Neural progenitor cell (in vitro differentiated cells): ENCODE results near the gene ERC2. TPM values are rescaled to one million over a fixed set of nuclear protein-coding genes. Genes with fewer than 3 reads are reported as not detected.
A peak's percentile ranks its signal among the peaks of the same experiment; 100 is the strongest.

ENCODE experiments used
- DNase-seq: peaks from one replicate; pipeline ENCODE4 v3.0.0-alpha.2; 2016; ENCODE audit warnings: low spot score
- H2AFZ ChIP-seq: fragments of 200-600 bp; sonication (generic); replicated peaks from 2 replicates; pipeline ENCODE4 v1.6.1; 2016; ENCODE audit warnings: antibody characterized with exemption
- H3F3A ChIP-seq: fragments of 200-600 bp; sonication (generic); 2 replicates; pipeline ENCODE4 v1.6.1; 2016; ENCODE audit warnings: antibody characterized with exemption, low read depth
- H3K27ac ChIP-seq: fragments of 200-600 bp; sonication (generic); 2 replicates; pipeline ENCODE4 v1.5.1; 2016; ENCODE audit warnings: mild to moderate bottlenecking
- H3K27me3 ChIP-seq: fragments of 200-600 bp; sonication (generic); 2 replicates; pipeline ENCODE4 v1.6.1; 2016; ENCODE audit warnings: mild to moderate bottlenecking, moderate library complexity
- H3K36me3 ChIP-seq: fragments of 200-600 bp; sonication (generic); 2 replicates; pipeline ENCODE4 v1.5.1; 2016
- H3K4me1 ChIP-seq: fragments of 200-600 bp; sonication (generic); 2 replicates; pipeline ENCODE4 v1.6.1; 2016; ENCODE audit warnings: mixed run types
- H3K4me2 ChIP-seq: fragments of 200-600 bp; sonication (generic); 2 replicates; pipeline ENCODE4 v1.6.1; 2016
- H3K4me3 ChIP-seq: fragments of 200-600 bp; sonication (generic); 2 replicates; pipeline ENCODE4 v1.5.1; 2016
- H3K79me2 ChIP-seq: fragments of 200-600 bp; sonication (generic); 2 replicates; pipeline ENCODE4 v1.6.1; 2016; ENCODE audit warnings: low read depth
- H3K9ac ChIP-seq: fragments of 200-600 bp; sonication (generic); 2 replicates; pipeline ENCODE4 v1.6.1; 2016
- H3K9me3 ChIP-seq: fragments of 200-600 bp; sonication (generic); 2 replicates; pipeline ENCODE4 v1.5.1; 2016; ENCODE audit warnings: low read depth
- H4K20me1 ChIP-seq: fragments of 200-600 bp; sonication (generic); 2 replicates; pipeline ENCODE4 v1.6.1; 2016; ENCODE audit warnings: low read depth
- H3K27ac Mint-ChIP-seq: 3 replicates; pipeline ENCODE4 v1.8.0; 2021; ENCODE audit warnings: mixed read lengths
- H3K27me3 Mint-ChIP-seq: 2 replicates; pipeline ENCODE4 v1.8.0; 2022; ENCODE audit warnings: low read depth, mild to moderate bottlenecking, inconsistent platforms, moderate library complexity, mixed read lengths; ENCODE audit not compliant: insufficient read depth
- H3K36me3 Mint-ChIP-seq: 3 replicates; pipeline ENCODE4 v1.8.0; 2021; ENCODE audit warnings: mixed read lengths
- H3K4me1 Mint-ChIP-seq: 3 replicates; pipeline ENCODE4 v1.8.0; 2021; ENCODE audit warnings: mixed read lengths
- H3K4me3 Mint-ChIP-seq: 3 replicates; pipeline ENCODE4 v1.8.0; 2021; ENCODE audit warnings: mild to moderate bottlenecking, moderate library complexity, mixed read lengths
- H3K9me3 Mint-ChIP-seq: 3 replicates; pipeline ENCODE4 v1.8.0; 2020; ENCODE audit warnings: mixed read lengths
- CTCF ChIP-seq: fragments of 200-600 bp; sonication (generic); IDR thresholded peaks from 2 replicates; pipeline ENCODE4 v1.5.1; 2017; ENCODE audit warnings: antibody characterized with exemption, mild to moderate bottlenecking
- EZH2 ChIP-seq: fragments of 200-600 bp; sonication (generic); IDR thresholded peaks from 2 replicates; pipeline ENCODE4 v1.6.1; 2017; ENCODE audit warnings: antibody characterized with exemption, mild to moderate bottlenecking, moderate library complexity
- EZH2phosphoT487 ChIP-seq: fragments of 200-600 bp; sonication (generic); IDR thresholded peaks from 2 replicates; pipeline ENCODE4 v1.6.1; 2017; ENCODE audit warnings: antibody characterized with exemption
- total RNA-seq: library from RNA; depleted of rRNA; stranded (reverse); fragments of >200 nt; gene quantifications from 2 replicates; pipeline ENCODE4 v1.2.3, GENCODE V29; 2015; ENCODE audit warnings: low replicate concordance

Gene ERC2
- total RNA-seq, 1 donor from 2014 or later: 24.8 TPM

- Histone ChIP-seq H3K9ac (no peak overlapping the region), H3K27me3 (no peaks in the 10 kb centered on the region), H4K20me1 (no peaks in the 10 kb centered on the region), H3K4me3 (no peak overlapping the region), H3F3A (no peaks in the 10 kb centered on the region), H3K4me2 (no peak overlapping the region), H2AFZ (no peak overlapping the region), H3K79me2 (no peaks in the 10 kb centered on the region), H3K4me1 (no peaks in the 10 kb centered on the region), H3K9me3 (no peaks in the 10 kb centered on the region), H3K36me3 (no peaks in the 10 kb centered on the region), H3K27ac (no peak overlapping the region)
- Mint-ChIP-seq H3K4me1 (peaks cover 9% of the 10 kb centered on the region), H3K9me3 (no peaks in the 10 kb centered on the region), H3K27ac (no peak overlapping the region), H3K36me3 (no peaks in the 10 kb centered on the region), H3K4me3 (no peak overlapping the region), H3K27me3 (no peaks in the 10 kb centered on the region)
- no peak for TF ChIP-seq EZH2phosphoT487
- TF ChIP-seq CTCF: no peak
- no peak for TF ChIP-seq EZH2
- DNase-seq: no peak
These were observed 323.5 kb downstream of the ERC2 start for GRCh38 chr3:56144805-56145204.

- no peaks in the 10 kb centered on the region for H3K9me3 ChIP-seq
- H3K27ac ChIP-seq: no peak overlapping the region
- no peak overlapping the region for H3K9ac ChIP-seq
- no peaks in the 10 kb centered on the region for H3K36me3 ChIP-seq
- Mint-ChIP-seq H3K9me3 (no peaks in the 10 kb centered on the region), H3K4me3 (no peak overlapping the region), H3K27me3 (no peaks in the 10 kb centered on the region), H3K27ac (no peak overlapping the region), H3K4me1 (peaks cover 24% of the 10 kb centered on the region), H3K36me3 (peaks cover 5% of the 10 kb centered on the region)
- no peaks in the 10 kb centered on the region for H3K27me3 ChIP-seq
- H3K4me3 ChIP-seq: no peak overlapping the region
- no peak overlapping the region for H2AFZ ChIP-seq
- H3F3A ChIP-seq: no peaks in the 10 kb centered on the region
- no peaks in the 10 kb centered on the region for H3K4me1 ChIP-seq
- no peak for DNase-seq
- no peak for TF ChIP-seq EZH2phosphoT487
- no peak for TF ChIP-seq CTCF
- no peak for TF ChIP-seq EZH2
- H4K20me1 ChIP-seq: no peaks in the 10 kb centered on the region
- no peak overlapping the region for H3K4me2 ChIP-seq
- no peaks in the 10 kb centered on the region for H3K79me2 ChIP-seq
These were observed 330.9 kb downstream of the ERC2 start for GRCh38 chr3:56137415-56137814.

- Histone ChIP-seq H3K4me2 (no peak overlapping the region), H4K20me1 (no peaks in the 10 kb centered on the region), H3K27ac (no peak overlapping the region), H2AFZ (no peak overlapping the region), H3K79me2 (no peaks in the 10 kb centered on the region), H3K4me1 (peaks cover 4% of the 10 kb centered on the region), H3K36me3 (no peaks in the 10 kb centered on the region), H3K4me3 (no peak overlapping the region), H3K9ac (no peak overlapping the region), H3F3A (no peaks in the 10 kb centered on the region), H3K27me3 (no peaks in the 10 kb centered on the region), H3K9me3 (no peaks in the 10 kb centered on the region)
- DNase-seq: no peak
- H3K4me1 Mint-ChIP-seq: peaks cover 33% of the 10 kb centered on the region
- H3K4me3 Mint-ChIP-seq: no peak overlapping the region
- H3K9me3 Mint-ChIP-seq: no peaks in the 10 kb centered on the region
- H3K36me3 Mint-ChIP-seq: peaks cover 5% of the 10 kb centered on the region
- no peaks in the 10 kb centered on the region for H3K27me3 Mint-ChIP-seq
- peak overlapping the region; percentile 34 for H3K27ac Mint-ChIP-seq
- no peak for TF ChIP-seq EZH2
- TF ChIP-seq EZH2phosphoT487: no peak
- no peak for TF ChIP-seq CTCF
These were observed 331.8 kb downstream of the ERC2 start for GRCh38 chr3:56136514-56136913.
